SH-SY5Y (cell line): Measurements from ENCODE around the gene NFILZ.

ENCODE experiments used
- GATA2 ChIP-seq: IDR thresholded peaks from 2 replicates; pipeline ENCODE4 v1.6.1; 2011; ENCODE audit warnings: mild to moderate bottlenecking, low read depth, low read length
- GATA3 ChIP-seq: IDR thresholded peaks from 2 replicates; pipeline ENCODE4 v1.6.1; 2011; ENCODE audit warnings: low read depth, mild to moderate bottlenecking, low read length, moderate library complexity

GRCh38 chr19:8607386-8607785, 23.0 kb upstream of the NFILZ start:
- TF ChIP-seq GATA2 (no peak), GATA3 (no peak)
